HG03469 (cell line): Measurements from ENCODE around the gene CNTN4.
"Not testable (repeated sequence)": the region's sequence is repeated elsewhere in the genome, so short reads cannot be mapped to it uniquely, and the experiment has no call there.

Experiments used
- ATAC-seq: cut with Tn5 transposase; IDR thresholded peaks from one replicate; pipeline ENCODE4 v1.9.1; 2021; ENCODE audit warnings: mild to moderate bottlenecking, moderate library complexity, moderate number of reproducible peaks; ENCODE audit not compliant: unreplicated experiment

CNTN4 gene

GRCh38 chr3:2771741-2772140 lies 673.1 kb downstream of the CNTN4 start:
- ATAC-seq, result no peak

GRCh38 chr3:2772803-2773202 lies 674.1 kb downstream of the CNTN4 start:
- ATAC-seq, result no peak

GRCh38 chr3:2774481-2775249 lies 676.0 kb downstream of the CNTN4 start:
- ATAC-seq, result no peak

- ATAC-seq, result no peak
Measured at GRCh38 chr3:2783261-2783660, 684.6 kb downstream of the CNTN4 start.

GRCh38 chr3:2784627-2785026 lies 686.0 kb downstream of the CNTN4 start:
- no peak for ATAC-seq

- ATAC-seq, result no peak
Measured at GRCh38 chr3:2790266-2790815, 691.7 kb downstream of the CNTN4 start.

GRCh38 chr3:2792432-2792831 lies 693.8 kb downstream of the CNTN4 start:
- ATAC-seq, result no peak

GRCh38 chr3:2793987-2794386 lies 695.3 kb downstream of the CNTN4 start:
- no peak for ATAC-seq

- no peak for ATAC-seq
Measured at GRCh38 chr3:2802429-2802828, 703.8 kb downstream of the CNTN4 start.

- ATAC-seq, result no peak
Measured at GRCh38 chr3:2807514-2807913, 708.8 kb downstream of the CNTN4 start.

- ATAC-seq, result no peak
Measured at GRCh38 chr3:2810723-2811122, 712.1 kb downstream of the CNTN4 start.

GRCh38 chr3:2819571-2819970 lies 720.9 kb downstream of the CNTN4 start:
- ATAC-seq, result no peak

- not testable (repeated sequence) for ATAC-seq
Measured at GRCh38 chr3:2820982-2821381, 722.3 kb downstream of the CNTN4 start.

- no peak for ATAC-seq
Measured at GRCh38 chr3:2822611-2823010, 723.9 kb downstream of the CNTN4 start.

- no peak for ATAC-seq
Measured at GRCh38 chr3:2823031-2823430, 724.4 kb downstream of the CNTN4 start.

GRCh38 chr3:2823437-2824211 lies 725.0 kb downstream of the CNTN4 start:
- no peak for ATAC-seq

GRCh38 chr3:2826036-2826435 lies 727.4 kb downstream of the CNTN4 start:
- ATAC-seq, result no peak

GRCh38 chr3:2826453-2826852 lies 727.8 kb downstream of the CNTN4 start:
- peak; percentile 60 for ATAC-seq

- no peak for ATAC-seq
Measured at GRCh38 chr3:2837239-2837638, 738.6 kb downstream of the CNTN4 start.

- no peak for ATAC-seq
Measured at GRCh38 chr3:2837910-2838309, 739.2 kb downstream of the CNTN4 start.

GRCh38 chr3:2838546-2839157 lies 740.0 kb downstream of the CNTN4 start:
- ATAC-seq, result no peak

- ATAC-seq, result no peak
Measured at GRCh38 chr3:2839876-2840275, 741.2 kb downstream of the CNTN4 start.
